ENCODE measurements around the gene PTCRA. TPM values are rescaled to one million over a fixed set of nuclear protein-coding genes. Genes with fewer than 3 reads are reported as not detected.

The PTCRA gene
- total and polyA plus RNA-seq, 4 donors, result 0.29 to 0.50 TPM; not detected in 2

DNA sequence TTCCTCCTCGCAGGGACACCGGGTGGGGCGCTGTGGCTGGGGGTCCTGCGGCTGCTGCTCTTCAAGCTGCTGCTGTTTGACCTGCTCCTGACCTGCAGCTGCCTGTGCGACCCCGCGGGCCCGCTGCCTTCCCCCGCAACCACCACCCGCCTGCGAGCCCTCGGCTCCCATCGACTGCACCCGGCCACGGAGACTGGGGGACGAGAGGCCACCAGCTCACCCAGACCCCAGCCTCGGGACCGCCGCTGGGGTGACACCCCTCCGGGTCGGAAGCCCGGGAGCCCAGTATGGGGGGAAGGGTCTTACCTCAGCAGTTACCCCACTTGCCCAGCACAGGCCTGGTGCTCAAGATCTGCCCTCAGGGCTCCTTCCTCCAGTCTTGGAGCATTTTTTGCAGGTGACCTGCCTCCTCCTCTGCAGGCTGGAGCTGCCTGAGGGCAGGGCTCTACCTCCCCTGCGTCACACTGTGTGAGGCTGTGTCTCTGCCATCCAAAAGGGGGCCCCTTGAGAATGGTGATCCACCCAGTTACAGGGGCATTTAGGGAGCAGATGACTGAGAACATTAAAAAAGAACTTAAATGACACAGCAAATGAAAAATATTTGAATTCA, 9.5 kb downstream of the PTCRA start:
- Histone ChIP-seq H3K36me3 (ENCODE audit: control insufficient read depth, insufficient read depth, low read length) (no peaks in the 10 kb centered on the region), H3K4me1 (ENCODE audit: control insufficient read depth, insufficient read depth, low read length) (peaks cover 6% of the 10 kb centered on the region), H3K27me3 (ENCODE audit: control insufficient read depth, insufficient read depth, low read length) (peaks cover 4% of the 10 kb centered on the region), H3K9me3 (ENCODE audit: control insufficient read depth, insufficient read depth, low read length) (no peaks in the 10 kb centered on the region), H3K4me3 (ENCODE audit: low read depth, low read length) (no peak overlapping the region), H3K27ac (ENCODE audit: low read depth, low read length) (no peak overlapping the region)
- 43% methylated on average over 19 of the region's 23 CpGs for WGBS (ENCODE audit: insufficient coverage)
- no peak for DNase-seq (ENCODE audit: low read depth in 4 of 6, low spot score in 6 of 6)

GRCh38 chr6:42928986-42929820, 13.3 kb downstream of the PTCRA start, which contains the start of gene CNPY3:
Gene CNPY3 (plus strand): TSS chr6:42929480. CDS start chr6:42929571, 91 bp downstream.
- under 1% methylated on average over 48 of the region's 63 CpGs for WGBS (ENCODE audit: insufficient coverage)
- peak within 1 kb of the TSS; percentile 98 for H3K27ac ChIP-seq (ENCODE audit: low read depth, low read length)
- H3K4me3 ChIP-seq (ENCODE audit: low read depth, low read length), result peak within 1 kb of the TSS; percentile 79

GRCh38 chr6:42929821-42930360, 14.0 kb downstream of the PTCRA start:
- 0% methylated on average over 9 of the region's 16 CpGs for WGBS (ENCODE audit: insufficient coverage)
- peak in 5 of 6 donors; percentile 19 to 83 (median 46) for DNase-seq (ENCODE audit: low read depth in 4 of 6, low spot score in 6 of 6)
- Histone ChIP-seq H3K9me3 (ENCODE audit: control insufficient read depth, insufficient read depth, low read length) (no peaks in the 10 kb centered on the region), H3K4me3 (ENCODE audit: low read depth, low read length) (peak overlapping the region; percentile 79), H3K27ac (ENCODE audit: low read depth, low read length) (peak overlapping the region; percentile 98), H3K4me1 (ENCODE audit: control insufficient read depth, insufficient read depth, low read length) (peaks cover 23% of the 10 kb centered on the region), H3K36me3 (ENCODE audit: control insufficient read depth, insufficient read depth, low read length) (peaks cover 9% of the 10 kb centered on the region), H3K27me3 (ENCODE audit: control insufficient read depth, insufficient read depth, low read length) (peaks cover 4% of the 10 kb centered on the region)

More at GRCh38 chr6:42928986-42929820, 13.3 kb downstream of the PTCRA start, which contains the start of gene CNPY3:
- no peaks in the 10 kb centered on the region for H3K9me3 ChIP-seq (ENCODE audit: control insufficient read depth, insufficient read depth, low read length)
- H3K27me3 ChIP-seq (ENCODE audit: control insufficient read depth, insufficient read depth, low read length), result peaks cover 4% of the 10 kb centered on the region
- peaks cover 4% of the 10 kb centered on the region for H3K36me3 ChIP-seq (ENCODE audit: control insufficient read depth, insufficient read depth, low read length)
- peaks cover 23% of the 10 kb centered on the region for H3K4me1 ChIP-seq (ENCODE audit: control insufficient read depth, insufficient read depth, low read length)
- DNase-seq (ENCODE audit: low read depth in 4 of 6, low spot score in 6 of 6), result peak; percentile 91 to 99 (median 93)

DNA sequence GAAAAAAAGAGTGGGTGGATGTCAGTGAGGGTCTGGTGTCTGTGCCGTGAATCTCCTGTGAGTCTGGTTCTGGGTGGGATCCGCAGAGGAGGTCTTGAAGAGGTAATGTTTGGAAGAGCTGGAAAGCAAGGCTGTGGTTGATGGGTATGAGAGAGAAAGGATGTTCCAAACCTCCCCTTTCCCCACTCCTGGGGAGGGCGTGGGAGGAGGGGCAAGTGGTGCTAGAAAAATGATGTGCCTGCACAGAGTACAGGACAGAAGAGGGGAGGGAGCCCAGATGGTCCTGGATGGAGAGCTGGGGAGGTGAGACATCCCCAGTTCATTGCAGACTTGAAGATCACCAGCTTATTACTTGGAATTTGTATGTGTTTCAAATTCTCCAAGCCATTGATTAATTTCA, 16.6 kb downstream of the PTCRA start:
- Histone ChIP-seq H3K27ac (ENCODE audit: low read depth, low read length) (no peak overlapping the region), H3K9me3 (ENCODE audit: control insufficient read depth, insufficient read depth, low read length) (no peaks in the 10 kb centered on the region), H3K36me3 (ENCODE audit: control insufficient read depth, insufficient read depth, low read length) (peaks cover 25% of the 10 kb centered on the region), H3K27me3 (ENCODE audit: control insufficient read depth, insufficient read depth, low read length) (no peaks in the 10 kb centered on the region), H3K4me1 (ENCODE audit: control insufficient read depth, insufficient read depth, low read length) (peaks cover 23% of the 10 kb centered on the region), H3K4me3 (ENCODE audit: low read depth, low read length) (no peak overlapping the region)
- no peak for DNase-seq (ENCODE audit: low read depth in 4 of 6, low spot score in 6 of 6)
- WGBS (ENCODE audit: insufficient coverage), result no CpG with 5 or more reads among the region's 3 CpGs

DNA sequence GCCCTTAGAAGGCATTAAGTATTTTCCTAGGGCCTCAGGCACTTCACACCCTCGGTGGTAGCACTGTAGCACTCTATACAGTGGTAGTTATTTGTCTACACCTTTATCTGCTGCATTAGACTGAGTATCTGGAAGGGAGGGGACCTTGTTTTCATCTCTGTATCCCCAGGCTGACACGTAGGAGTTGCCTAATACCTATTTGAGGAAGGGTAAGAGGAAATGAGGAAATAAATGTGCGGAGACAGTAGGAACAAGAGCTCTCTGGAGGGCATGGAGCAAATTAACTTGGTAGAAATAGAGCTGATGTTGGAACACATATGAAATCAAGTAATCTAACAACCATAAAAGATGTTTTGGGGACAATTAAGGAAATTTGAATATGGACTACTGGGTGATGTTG, 17.4 kb downstream of the PTCRA start:
- Histone ChIP-seq H3K36me3 (ENCODE audit: control insufficient read depth, insufficient read depth, low read length) (peaks cover 33% of the 10 kb centered on the region), H3K9me3 (ENCODE audit: control insufficient read depth, insufficient read depth, low read length) (no peaks in the 10 kb centered on the region), H3K27ac (ENCODE audit: low read depth, low read length) (no peak overlapping the region), H3K4me3 (ENCODE audit: low read depth, low read length) (no peak overlapping the region), H3K4me1 (ENCODE audit: control insufficient read depth, insufficient read depth, low read length) (peaks cover 20% of the 10 kb centered on the region), H3K27me3 (ENCODE audit: control insufficient read depth, insufficient read depth, low read length) (no peaks in the 10 kb centered on the region)
- peak in 3 of 6 donors; percentile 26 to 94 (median 27) for DNase-seq (ENCODE audit: low read depth in 4 of 6, low spot score in 6 of 6)
- WGBS (ENCODE audit: insufficient coverage), result 59% methylated on average over 2 of the region's 3 CpGs

DNA sequence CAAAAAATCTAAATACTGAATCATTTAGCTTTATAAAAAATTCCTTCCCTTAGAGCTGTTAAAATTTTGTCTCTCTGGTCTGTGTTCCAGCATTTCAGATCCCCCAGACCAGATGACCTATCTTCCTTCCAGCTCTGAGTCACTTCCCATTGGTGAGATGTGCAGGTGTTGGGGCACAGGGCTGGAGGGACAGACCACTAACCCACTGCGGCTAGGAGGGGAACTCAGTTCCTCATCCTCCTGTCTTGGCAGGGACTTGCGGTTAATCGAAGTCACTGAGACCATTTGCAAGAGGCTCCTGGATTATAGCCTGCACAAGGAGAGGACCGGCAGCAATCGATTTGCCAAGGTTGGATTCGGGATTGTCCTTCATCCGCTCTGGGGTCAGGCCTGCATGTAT, 19.5 kb downstream of the PTCRA start:
- Histone ChIP-seq H3K36me3 (ENCODE audit: control insufficient read depth, insufficient read depth, low read length) (peaks cover 53% of the 10 kb centered on the region), H3K9me3 (ENCODE audit: control insufficient read depth, insufficient read depth, low read length) (no peaks in the 10 kb centered on the region), H3K4me1 (ENCODE audit: control insufficient read depth, insufficient read depth, low read length) (peaks cover 17% of the 10 kb centered on the region), H3K27ac (ENCODE audit: low read depth, low read length) (no peak overlapping the region), H3K27me3 (ENCODE audit: control insufficient read depth, insufficient read depth, low read length) (no peaks in the 10 kb centered on the region), H3K4me3 (ENCODE audit: low read depth, low read length) (no peak overlapping the region)
- no peak for DNase-seq (ENCODE audit: low read depth in 4 of 6, low spot score in 6 of 6)
- WGBS (ENCODE audit: insufficient coverage), result 100% methylated on average over 3 of the region's 7 CpGs

GRCh38 chr6:42936398-42936797, 20.5 kb downstream of the PTCRA start:
- H3K27me3 ChIP-seq (ENCODE audit: control insufficient read depth, insufficient read depth, low read length), result no peaks in the 10 kb centered on the region
- H3K27ac ChIP-seq (ENCODE audit: low read depth, low read length), result no peak overlapping the region
- H3K36me3 ChIP-seq (ENCODE audit: control insufficient read depth, insufficient read depth, low read length), result peaks cover 57% of the 10 kb centered on the region
- peaks cover 6% of the 10 kb centered on the region for H3K4me1 ChIP-seq (ENCODE audit: control insufficient read depth, insufficient read depth, low read length)
- H3K4me3 ChIP-seq (ENCODE audit: low read depth, low read length), result no peak overlapping the region
- no peak for DNase-seq (ENCODE audit: low read depth in 4 of 6, low spot score in 6 of 6)
- 98% methylated on average over 8 of the region's 11 CpGs for WGBS (ENCODE audit: insufficient coverage)
- no peaks in the 10 kb centered on the region for H3K9me3 ChIP-seq (ENCODE audit: control insufficient read depth, insufficient read depth, low read length)

GRCh38 chr6:42937548-42938427, 21.9 kb downstream of the PTCRA start:
- H3K27ac ChIP-seq (ENCODE audit: low read depth, low read length), result no peak overlapping the region
- 95% methylated on average over 10 of the region's 13 CpGs for WGBS (ENCODE audit: insufficient coverage)
- peaks cover 62% of the 10 kb centered on the region for H3K36me3 ChIP-seq (ENCODE audit: control insufficient read depth, insufficient read depth, low read length)
- DNase-seq (ENCODE audit: low read depth in 4 of 6, low spot score in 6 of 6), result no peak
- H3K9me3 ChIP-seq (ENCODE audit: control insufficient read depth, insufficient read depth, low read length), result no peaks in the 10 kb centered on the region
- H3K4me1 ChIP-seq (ENCODE audit: control insufficient read depth, insufficient read depth, low read length), result no peaks in the 10 kb centered on the region
- no peaks in the 10 kb centered on the region for H3K27me3 ChIP-seq (ENCODE audit: control insufficient read depth, insufficient read depth, low read length)
- H3K4me3 ChIP-seq (ENCODE audit: low read depth, low read length), result no peak overlapping the region

DNA sequence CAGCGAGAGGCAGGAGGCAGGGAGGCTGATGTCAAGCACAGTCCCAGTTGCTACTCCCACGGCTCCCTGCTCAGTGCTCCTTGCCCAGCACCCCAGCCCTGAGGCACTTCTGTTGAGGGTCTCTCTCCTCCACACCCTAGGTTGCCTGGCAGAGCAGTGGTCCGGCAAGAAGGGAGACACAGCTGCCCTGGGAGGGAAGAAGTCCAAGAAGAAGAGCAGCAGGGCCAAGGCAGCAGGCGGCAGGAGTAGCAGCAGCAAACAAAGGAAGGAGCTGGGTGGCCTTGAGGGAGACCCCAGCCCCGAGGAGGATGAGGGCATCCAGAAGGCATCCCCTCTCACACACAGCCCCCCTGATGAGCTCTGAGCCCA, 22.6 kb downstream of the PTCRA start:
- H3K27me3 ChIP-seq (ENCODE audit: control insufficient read depth, insufficient read depth, low read length), result no peaks in the 10 kb centered on the region
- no peak overlapping the region for H3K27ac ChIP-seq (ENCODE audit: low read depth, low read length)
- 94% methylated on average over 4 of the region's 5 CpGs for WGBS (ENCODE audit: insufficient coverage)
- no peaks in the 10 kb centered on the region for H3K9me3 ChIP-seq (ENCODE audit: control insufficient read depth, insufficient read depth, low read length)
- no peak for DNase-seq (ENCODE audit: low read depth in 4 of 6, low spot score in 6 of 6)
- no peak overlapping the region for H3K4me3 ChIP-seq (ENCODE audit: low read depth, low read length)
- H3K4me1 ChIP-seq (ENCODE audit: control insufficient read depth, insufficient read depth, low read length), result no peaks in the 10 kb centered on the region
- peaks cover 63% of the 10 kb centered on the region for H3K36me3 ChIP-seq (ENCODE audit: control insufficient read depth, insufficient read depth, low read length)

Measured in spinal cord (tissue), 10 donors.